ENCODE data around the gene CTSH. TPM values are rescaled to one million over a fixed set of nuclear protein-coding genes. Genes with fewer than 3 reads are reported as not detected.

Gene CTSH
- total RNA-seq, 1 donor from 2014 or later, result 34.4 TPM

- H3K27me3 ChIP-seq (ENCODE audit: control insufficient read depth in 3 of 3, insufficient read depth in 3 of 3, low read length in 3 of 3), result no peaks in the 10 kb centered on the region
- no peaks in the 10 kb centered on the region for H3K4me1 ChIP-seq (ENCODE audit: control insufficient read depth in 3 of 3, insufficient read depth in 3 of 3, low read length in 3 of 3)
- H3K36me3 ChIP-seq (ENCODE audit: control insufficient read depth in 3 of 3, insufficient read depth in 3 of 3, low read length in 3 of 3), result peaks cover 38 to 62% (median 45%) of the 10 kb centered on the region in 3 donors
- no peak overlapping the region for H3K4me3 ChIP-seq (ENCODE audit: low read length in 3 of 3)
- no peak overlapping the region for H3K9ac ChIP-seq (ENCODE audit: low read depth in 1 of 3, low read length in 3 of 3)
- H3K27ac ChIP-seq (ENCODE audit: low read depth, low read length), result no peak overlapping the region
- no peaks in the 10 kb centered on the region for H3K9me3 ChIP-seq (ENCODE audit: control insufficient read depth in 3 of 3, low read length in 3 of 3)
Measured at GRCh38 chr15:78923480-78924360, 21.1 kb downstream of the CTSH start.

GRCh38 chr15:78923015-78923414, 21.8 kb downstream of the CTSH start:
- no peaks in the 10 kb centered on the region for H3K4me1 ChIP-seq (ENCODE audit: control insufficient read depth in 3 of 3, insufficient read depth in 3 of 3, low read length in 3 of 3)
- peaks cover 41 to 62% (median 45%) of the 10 kb centered on the region in 3 donors for H3K36me3 ChIP-seq (ENCODE audit: control insufficient read depth in 3 of 3, insufficient read depth in 3 of 3, low read length in 3 of 3)
- H3K27ac ChIP-seq (ENCODE audit: low read depth, low read length), result no peak overlapping the region
- no peak overlapping the region for H3K9ac ChIP-seq (ENCODE audit: low read depth in 1 of 3, low read length in 3 of 3)
- H3K27me3 ChIP-seq (ENCODE audit: control insufficient read depth in 3 of 3, insufficient read depth in 3 of 3, low read length in 3 of 3), result no peaks in the 10 kb centered on the region
- no peaks in the 10 kb centered on the region for H3K9me3 ChIP-seq (ENCODE audit: control insufficient read depth in 3 of 3, low read length in 3 of 3)
- no peak overlapping the region for H3K4me3 ChIP-seq (ENCODE audit: low read length in 3 of 3)

- no peaks in the 10 kb centered on the region for H3K9me3 ChIP-seq (ENCODE audit: control insufficient read depth in 3 of 3, low read length in 3 of 3)
- no peak overlapping the region for H3K27ac ChIP-seq (ENCODE audit: low read depth, low read length)
- H3K4me1 ChIP-seq (ENCODE audit: control insufficient read depth in 3 of 3, insufficient read depth in 3 of 3, low read length in 3 of 3), result no peaks in the 10 kb centered on the region
- H3K36me3 ChIP-seq (ENCODE audit: control insufficient read depth in 3 of 3, insufficient read depth in 3 of 3, low read length in 3 of 3), result peaks cover 38 to 64% (median 40%) of the 10 kb centered on the region in 3 donors
- no peak overlapping the region for H3K9ac ChIP-seq (ENCODE audit: low read depth in 1 of 3, low read length in 3 of 3)
- no peak overlapping the region for H3K4me3 ChIP-seq (ENCODE audit: low read length in 3 of 3)
- H3K27me3 ChIP-seq (ENCODE audit: control insufficient read depth in 3 of 3, insufficient read depth in 3 of 3, low read length in 3 of 3), result no peaks in the 10 kb centered on the region
Measured at GRCh38 chr15:78922527-78922926, 22.3 kb downstream of the CTSH start.

GRCh38 chr15:78921940-78922339, 22.9 kb downstream of the CTSH start:
- H3K4me3 ChIP-seq (ENCODE audit: low read length in 3 of 3), result no peak overlapping the region
- H3K36me3 ChIP-seq (ENCODE audit: control insufficient read depth in 3 of 3, insufficient read depth in 3 of 3, low read length in 3 of 3), result peaks cover 33 to 61% (median 36%) of the 10 kb centered on the region in 3 donors
- no peaks in the 10 kb centered on the region for H3K4me1 ChIP-seq (ENCODE audit: control insufficient read depth in 3 of 3, insufficient read depth in 3 of 3, low read length in 3 of 3)

GRCh38 chr15:78921517-78921916, 23.3 kb downstream of the CTSH start:
- Histone ChIP-seq H3K9ac (ENCODE audit: low read depth in 1 of 3, low read length in 3 of 3) (no peak overlapping the region), H3K36me3 (ENCODE audit: control insufficient read depth in 3 of 3, insufficient read depth in 3 of 3, low read length in 3 of 3) (peaks cover 33 to 56% (median 33%) of the 10 kb centered on the region in 3 donors), H3K27me3 (ENCODE audit: control insufficient read depth in 3 of 3, insufficient read depth in 3 of 3, low read length in 3 of 3) (no peaks in the 10 kb centered on the region), H3K4me1 (ENCODE audit: control insufficient read depth in 3 of 3, insufficient read depth in 3 of 3, low read length in 3 of 3) (no peaks in the 10 kb centered on the region), H3K27ac (ENCODE audit: low read depth, low read length) (no peak overlapping the region), H3K9me3 (ENCODE audit: control insufficient read depth in 3 of 3, low read length in 3 of 3) (no peaks in the 10 kb centered on the region), H3K4me3 (ENCODE audit: low read length in 3 of 3) (no peak overlapping the region)

More at GRCh38 chr15:78921940-78922339, 22.9 kb downstream of the CTSH start:
- Histone ChIP-seq H3K9me3 (ENCODE audit: control insufficient read depth in 3 of 3, low read length in 3 of 3) (no peaks in the 10 kb centered on the region), H3K9ac (ENCODE audit: low read depth in 1 of 3, low read length in 3 of 3) (no peak overlapping the region), H3K27ac (ENCODE audit: low read depth, low read length) (no peak overlapping the region), H3K27me3 (ENCODE audit: control insufficient read depth in 3 of 3, insufficient read depth in 3 of 3, low read length in 3 of 3) (no peaks in the 10 kb centered on the region)

GRCh38 chr15:78917888-78918287, 27.0 kb downstream of the CTSH start:
- Histone ChIP-seq H3K4me1 (ENCODE audit: control insufficient read depth in 3 of 3, insufficient read depth in 3 of 3, low read length in 3 of 3) (peaks cover 4 to 19% (median 15%) of the 10 kb centered on the region in 3 donors), H3K27ac (ENCODE audit: low read depth, low read length) (no peak overlapping the region), H3K27me3 (ENCODE audit: control insufficient read depth in 3 of 3, insufficient read depth in 3 of 3, low read length in 3 of 3) (no peaks in the 10 kb centered on the region), H3K36me3 (ENCODE audit: control insufficient read depth in 3 of 3, insufficient read depth in 3 of 3, low read length in 3 of 3) (peaks cover 18 to 38% (median 36%) of the 10 kb centered on the region in 3 donors), H3K9me3 (ENCODE audit: control insufficient read depth in 3 of 3, low read length in 3 of 3) (no peaks in the 10 kb centered on the region), H3K9ac (ENCODE audit: low read depth in 1 of 3, low read length in 3 of 3) (no peak overlapping the region), H3K4me3 (ENCODE audit: low read length in 3 of 3) (no peak overlapping the region)

GRCh38 chr15:78916088-78916487, 28.8 kb downstream of the CTSH start:
- no peaks in the 10 kb centered on the region for H3K27me3 ChIP-seq (ENCODE audit: control insufficient read depth in 3 of 3, insufficient read depth in 3 of 3, low read length in 3 of 3)
- H3K9ac ChIP-seq (ENCODE audit: low read depth in 1 of 3, low read length in 3 of 3), result no peak overlapping the region
- H3K9me3 ChIP-seq (ENCODE audit: control insufficient read depth in 3 of 3, low read length in 3 of 3), result no peaks in the 10 kb centered on the region
- H3K4me3 ChIP-seq (ENCODE audit: low read length in 3 of 3), result no peak overlapping the region
- H3K36me3 ChIP-seq (ENCODE audit: control insufficient read depth in 3 of 3, insufficient read depth in 3 of 3, low read length in 3 of 3), result peaks cover 10 to 29% (median 23%) of the 10 kb centered on the region in 3 donors
- H3K4me1 ChIP-seq (ENCODE audit: control insufficient read depth in 3 of 3, insufficient read depth in 3 of 3, low read length in 3 of 3), result peaks cover 4 to 19% (median 15%) of the 10 kb centered on the region in 3 donors
- no peak overlapping the region for H3K27ac ChIP-seq (ENCODE audit: low read depth, low read length)

- Histone ChIP-seq H3K9ac (ENCODE audit: low read depth in 1 of 3, low read length in 3 of 3) (no peak overlapping the region), H3K9me3 (ENCODE audit: control insufficient read depth in 3 of 3, low read length in 3 of 3) (no peaks in the 10 kb centered on the region), H3K36me3 (ENCODE audit: control insufficient read depth in 3 of 3, insufficient read depth in 3 of 3, low read length in 3 of 3) (peaks cover 10 to 34% (median 21%) of the 10 kb centered on the region in 3 donors), H3K27me3 (ENCODE audit: control insufficient read depth in 3 of 3, insufficient read depth in 3 of 3, low read length in 3 of 3) (no peaks in the 10 kb centered on the region), H3K27ac (ENCODE audit: low read depth, low read length) (no peak overlapping the region), H3K4me1 (ENCODE audit: control insufficient read depth in 3 of 3, insufficient read depth in 3 of 3, low read length in 3 of 3) (peaks cover 4 to 19% (median 15%) of the 10 kb centered on the region in 3 donors), H3K4me3 (ENCODE audit: low read length in 3 of 3) (no peak overlapping the region)
Measured at GRCh38 chr15:78915341-78916087, 29.3 kb downstream of the CTSH start.

GRCh38 chr15:78914027-78914764, 30.6 kb downstream of the CTSH start:
- Histone ChIP-seq H3K27me3 (ENCODE audit: control insufficient read depth in 3 of 3, insufficient read depth in 3 of 3, low read length in 3 of 3) (no peaks in the 10 kb centered on the region), H3K9ac (ENCODE audit: low read depth in 1 of 3, low read length in 3 of 3) (no peak overlapping the region), H3K9me3 (ENCODE audit: control insufficient read depth in 3 of 3, low read length in 3 of 3) (no peaks in the 10 kb centered on the region), H3K36me3 (ENCODE audit: control insufficient read depth in 3 of 3, insufficient read depth in 3 of 3, low read length in 3 of 3) (peaks cover 14 to 34% (median 30%) of the 10 kb centered on the region in 3 donors), H3K4me1 (ENCODE audit: control insufficient read depth in 3 of 3, insufficient read depth in 3 of 3, low read length in 3 of 3) (peaks cover 4 to 19% (median 15%) of the 10 kb centered on the region in 3 donors), H3K27ac (ENCODE audit: low read depth, low read length) (no peak overlapping the region), H3K4me3 (ENCODE audit: low read length in 3 of 3) (no peak overlapping the region)
